ENCODE measurements around the gene CTNNA3. TPM values are rescaled to one million over a fixed set of nuclear protein-coding genes. Genes with fewer than 3 reads are reported as not detected.

Gene CTNNA3
- total RNA-seq, 1 experiment from 2014 or later = not detected

- no peak for DNase-seq (ENCODE audit: low spot score)
These were observed 876.3 kb downstream of the CTNNA3 start for GRCh38 chr10:66819691-66820090.

- DNase-seq (ENCODE audit: low spot score) = no peak
These were observed 882.9 kb downstream of the CTNNA3 start for GRCh38 chr10:66813122-66813521.

- DNase-seq (ENCODE audit: low spot score) = no peak
These were observed 884.8 kb downstream of the CTNNA3 start for GRCh38 chr10:66811211-66811610.

- DNase-seq (ENCODE audit: low spot score) = no peak
These were observed 886.6 kb downstream of the CTNNA3 start for GRCh38 chr10:66809402-66809801.

GRCh38 chr10:66805612-66806011 lies 890.4 kb downstream of the CTNNA3 start:
- no peak for DNase-seq (ENCODE audit: low spot score)

- no peak for DNase-seq (ENCODE audit: low spot score)
These were observed 891.0 kb downstream of the CTNNA3 start for GRCh38 chr10:66804962-66805361.

GRCh38 chr10:66803174-66803573 lies 892.8 kb downstream of the CTNNA3 start:
- DNase-seq (ENCODE audit: low spot score) = no peak

GRCh38 chr10:66799474-66799873 lies 896.5 kb downstream of the CTNNA3 start:
- peak; percentile 14 for DNase-seq (ENCODE audit: low spot score)

- DNase-seq (ENCODE audit: low spot score) = no peak
These were observed 900.1 kb downstream of the CTNNA3 start for GRCh38 chr10:66795866-66796265.

- DNase-seq (ENCODE audit: low spot score) = no peak
These were observed 903.6 kb downstream of the CTNNA3 start for GRCh38 chr10:66792441-66792840.

- no peak for DNase-seq (ENCODE audit: low spot score)
These were observed 907.6 kb downstream of the CTNNA3 start for GRCh38 chr10:66788178-66788987.

GRCh38 chr10:66786709-66787108 lies 909.3 kb downstream of the CTNNA3 start:
- DNase-seq (ENCODE audit: low spot score) = no peak

- DNase-seq (ENCODE audit: low spot score) = no peak
These were observed 911.2 kb downstream of the CTNNA3 start for GRCh38 chr10:66784770-66785169.

GRCh38 chr10:66783316-66783715 lies 912.7 kb downstream of the CTNNA3 start:
- DNase-seq (ENCODE audit: low spot score) = no peak

- DNase-seq (ENCODE audit: low spot score) = no peak
These were observed 913.2 kb downstream of the CTNNA3 start for GRCh38 chr10:66782776-66783175.

GRCh38 chr10:66782144-66782543 lies 913.9 kb downstream of the CTNNA3 start:
- no peak for DNase-seq (ENCODE audit: low spot score)

GRCh38 chr10:66780796-66781195 lies 915.2 kb downstream of the CTNNA3 start:
- no peak for DNase-seq (ENCODE audit: low spot score)

- no peak for DNase-seq (ENCODE audit: low spot score)
These were observed 917.6 kb downstream of the CTNNA3 start for GRCh38 chr10:66778351-66778750.

GRCh38 chr10:66777665-66778064 lies 918.3 kb downstream of the CTNNA3 start:
- DNase-seq (ENCODE audit: low spot score) = no peak

- DNase-seq (ENCODE audit: low spot score) = no peak
These were observed 922.5 kb downstream of the CTNNA3 start for GRCh38 chr10:66773472-66773817.

GRCh38 chr10:66772548-66773471 lies 923.2 kb downstream of the CTNNA3 start:
- DNase-seq (ENCODE audit: low spot score) = no peak

GRCh38 chr10:66767707-66768106 lies 928.3 kb downstream of the CTNNA3 start:
- no peak for DNase-seq (ENCODE audit: low spot score)

- no peak for DNase-seq (ENCODE audit: low spot score)
These were observed 933.7 kb downstream of the CTNNA3 start for GRCh38 chr10:66762218-66762729.
